GM12891 (cell line): ENCODE results near the gene SMIM7.

Experiments used
- DNase-seq: peaks from one replicate; pipeline ENCODE4 v3.0.0; 2011; ENCODE audit warnings: low spot score; ENCODE audit not compliant: insufficient read length
- FAIRE-seq: peaks from 2 replicates; lab custom pipeline; 2011; peaks lifted over from hg19 to GRCh38; lab: Jason Lieb, UNC
- PAX5 ChIP-seq: IDR thresholded peaks from 2 replicates; pipeline ENCODE4 v1.6.1; 2011; ENCODE audit warnings: low read length, moderate library complexity, mild to moderate bottlenecking; ENCODE audit not compliant: insufficient read depth, severe bottlenecking
- POLR2A ChIP-seq: IDR thresholded peaks from 2 replicates; pipeline ENCODE4 v1.6.1; 2011; ENCODE audit warnings: low read depth, low read length, control low read depth
- POLR2AphosphoS5 ChIP-seq: IDR thresholded peaks from 2 replicates; pipeline ENCODE4 v1.6.1; 2011; ENCODE audit warnings: low read depth, low read length, control low read depth
- POU2F2 ChIP-seq: IDR thresholded peaks from 2 replicates; pipeline ENCODE4 v1.6.1; 2011; ENCODE audit warnings: low read depth, mild to moderate bottlenecking, control low read depth, low read length, moderate library complexity
- SPI1 ChIP-seq: IDR thresholded peaks from 2 replicates; pipeline ENCODE4 v1.6.1; 2011; ENCODE audit warnings: low read depth, low read length, control low read depth
- TAF1 ChIP-seq: IDR thresholded peaks from 2 replicates; pipeline ENCODE4 v1.6.1; 2011; ENCODE audit warnings: low read depth, low read length, control low read depth

The SMIM7 gene

GRCh38 chr19:16638666-16639065, 21.3 kb downstream of the SMIM7 start:
- no peak for TF ChIP-seq TAF1
- no peak for TF ChIP-seq POU2F2
- TF ChIP-seq POLR2AphosphoS5 = no peak
- TF ChIP-seq SPI1 = no peak
- no peak for TF ChIP-seq POLR2A
- TF ChIP-seq PAX5 = no peak
- FAIRE-seq (no peak), DNase-seq (no peak)

GRCh38 chr19:16637535-16637934, 22.4 kb downstream of the SMIM7 start:
- TF ChIP-seq PAX5 = no peak
- no peak for TF ChIP-seq TAF1
- TF ChIP-seq POLR2A = no peak
- no peak for TF ChIP-seq SPI1
- TF ChIP-seq POLR2AphosphoS5 = no peak
- no peak for TF ChIP-seq POU2F2
- FAIRE-seq (no peak), DNase-seq (no peak)

GRCh38 chr19:16631465-16631864, 28.5 kb downstream of the SMIM7 start:
- no peak for TF ChIP-seq POU2F2
- no peak for TF ChIP-seq PAX5
- no peak for TF ChIP-seq POLR2A
- no peak for TF ChIP-seq POLR2AphosphoS5
- TF ChIP-seq TAF1 = no peak
- TF ChIP-seq SPI1 = no peak
- FAIRE-seq = no peak

GRCh38 chr19:16628984-16629691, 30.8 kb downstream of the SMIM7 start:
- FAIRE-seq = peak; percentile 77
- TF ChIP-seq POLR2A (no peak; the same call in 1 of the 2 replicates), POU2F2 (no peak), TAF1 (no peak), POLR2AphosphoS5 (0 out of 2 replicates have a peak, but pooled peaks have one; percentile 46), PAX5 (no peak)
- no peak for DNase-seq

More at GRCh38 chr19:16631465-16631864, 28.5 kb downstream of the SMIM7 start:
- no peak for DNase-seq

GRCh38 chr19:16628183-16628983, 31.6 kb downstream of the SMIM7 start, which contains the start of gene MED26:
Gene MED26 (minus strand): TSS chr19:16628204. CDS start chr19:16627943, 261 bp downstream.
- FAIRE-seq (peak; percentile 97), DNase-seq (peak; percentile 91)
- TF ChIP-seq POLR2AphosphoS5 = peak; percentile 75
- TF ChIP-seq TAF1 = peak; percentile 86
- no peak for TF ChIP-seq POU2F2
- peak; percentile 73 for TF ChIP-seq POLR2A
- no peak for TF ChIP-seq PAX5
- TF ChIP-seq SPI1 = no peak

GRCh38 chr19:16627928-16628182, 32.1 kb downstream of the SMIM7 start:
- DNase-seq (no peak), FAIRE-seq (no peak)

GRCh38 chr19:16627193-16627927, 32.6 kb downstream of the SMIM7 start:
- TF ChIP-seq POLR2A (no peak), TAF1 (no peak), POU2F2 (no peak), POLR2AphosphoS5 (no peak), SPI1 (no peak), PAX5 (no peak)
- DNase-seq = no peak
- no peak for FAIRE-seq

More at GRCh38 chr19:16627928-16628182, 32.1 kb downstream of the SMIM7 start:
- TF ChIP-seq POU2F2 = no peak
- TF ChIP-seq PAX5 = no peak
- TF ChIP-seq POLR2AphosphoS5 = no peak
- no peak for TF ChIP-seq POLR2A
- no peak for TF ChIP-seq SPI1
- TF ChIP-seq TAF1 = no peak

GRCh38 chr19:16626796-16627192, 33.1 kb downstream of the SMIM7 start:
- DNase-seq (no peak), FAIRE-seq (no peak)
- TF ChIP-seq TAF1 (no peak), POLR2A (no peak), POU2F2 (no peak), POLR2AphosphoS5 (no peak), SPI1 (no peak), PAX5 (no peak)

GRCh38 chr19:16625163-16625958, 34.6 kb downstream of the SMIM7 start:
- DNase-seq (no peak), FAIRE-seq (no peak)
- TF ChIP-seq PAX5 = no peak
- no peak for TF ChIP-seq POLR2AphosphoS5
- no peak for TF ChIP-seq TAF1
- no peak for TF ChIP-seq POLR2A
- no peak for TF ChIP-seq POU2F2
- no peak for TF ChIP-seq SPI1
